GM21515 (cell line): ENCODE results near the gene SLCO1B3.
"Not testable (repeated sequence)": the region's sequence is repeated elsewhere in the genome, so short reads cannot be mapped to it uniquely, and the experiment has no call there.

Experiments
- ATAC-seq: cut with Tn5 transposase; IDR thresholded peaks from one replicate; pipeline ENCODE4 v1.9.1; 2021; ENCODE audit not compliant: unreplicated experiment

SLCO1B3 gene, protein sequence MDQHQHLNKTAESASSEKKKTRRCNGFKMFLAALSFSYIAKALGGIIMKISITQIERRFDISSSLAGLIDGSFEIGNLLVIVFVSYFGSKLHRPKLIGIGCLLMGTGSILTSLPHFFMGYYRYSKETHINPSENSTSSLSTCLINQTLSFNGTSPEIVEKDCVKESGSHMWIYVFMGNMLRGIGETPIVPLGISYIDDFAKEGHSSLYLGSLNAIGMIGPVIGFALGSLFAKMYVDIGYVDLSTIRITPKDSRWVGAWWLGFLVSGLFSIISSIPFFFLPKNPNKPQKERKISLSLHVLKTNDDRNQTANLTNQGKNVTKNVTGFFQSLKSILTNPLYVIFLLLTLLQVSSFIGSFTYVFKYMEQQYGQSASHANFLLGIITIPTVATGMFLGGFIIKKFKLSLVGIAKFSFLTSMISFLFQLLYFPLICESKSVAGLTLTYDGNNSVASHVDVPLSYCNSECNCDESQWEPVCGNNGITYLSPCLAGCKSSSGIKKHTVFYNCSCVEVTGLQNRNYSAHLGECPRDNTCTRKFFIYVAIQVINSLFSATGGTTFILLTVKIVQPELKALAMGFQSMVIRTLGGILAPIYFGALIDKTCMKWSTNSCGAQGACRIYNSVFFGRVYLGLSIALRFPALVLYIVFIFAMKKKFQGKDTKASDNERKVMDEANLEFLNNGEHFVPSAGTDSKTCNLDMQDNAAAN

DNA sequence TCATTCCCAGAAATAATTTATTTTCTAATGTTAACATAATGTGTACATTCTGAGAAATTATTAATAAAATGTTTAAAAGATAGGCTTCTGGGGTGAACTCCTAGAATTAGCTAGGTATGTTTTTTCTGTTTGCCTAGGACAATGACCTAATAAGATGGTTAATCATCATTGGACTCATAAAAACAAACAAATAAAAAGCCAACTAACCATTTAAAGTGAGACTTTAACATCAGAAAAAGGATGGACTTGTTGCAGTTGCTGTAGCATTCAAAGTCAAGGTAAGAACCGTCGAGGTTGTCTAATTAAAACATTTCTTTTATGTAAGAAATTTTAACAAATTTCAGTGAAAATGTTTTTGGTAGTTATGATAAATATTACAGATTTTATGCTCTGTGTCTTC, at the start of gene SLCO1B3:
TSS of gene SLCO1B3 (plus strand) at position 219 of the 400 bp plus-strand sequence. CDS start 5,034 bp downstream, outside the sequence.
- no peak for ATAC-seq

DNA sequence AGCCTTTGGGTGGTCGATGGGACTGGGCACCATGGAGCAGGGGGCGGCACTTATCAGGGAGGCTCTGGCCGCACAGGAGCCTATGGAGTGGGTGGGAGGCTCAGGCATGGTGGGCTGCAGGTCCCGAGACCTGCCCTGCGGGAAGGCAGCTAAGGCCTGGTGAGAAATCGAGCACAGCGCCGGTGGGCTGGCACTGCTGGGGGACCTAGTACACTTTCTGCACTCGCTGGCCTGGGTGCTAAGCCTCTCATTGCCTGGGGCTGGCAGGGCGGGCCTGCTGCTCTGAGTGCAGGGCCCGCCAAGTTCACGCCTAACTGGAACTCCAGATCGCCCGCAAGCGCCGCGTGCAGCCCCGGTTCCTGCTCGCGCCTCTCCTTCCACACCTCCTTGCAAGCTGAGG, 33.1 kb upstream of the SLCO1B3 start:
- no peak for ATAC-seq

DNA sequence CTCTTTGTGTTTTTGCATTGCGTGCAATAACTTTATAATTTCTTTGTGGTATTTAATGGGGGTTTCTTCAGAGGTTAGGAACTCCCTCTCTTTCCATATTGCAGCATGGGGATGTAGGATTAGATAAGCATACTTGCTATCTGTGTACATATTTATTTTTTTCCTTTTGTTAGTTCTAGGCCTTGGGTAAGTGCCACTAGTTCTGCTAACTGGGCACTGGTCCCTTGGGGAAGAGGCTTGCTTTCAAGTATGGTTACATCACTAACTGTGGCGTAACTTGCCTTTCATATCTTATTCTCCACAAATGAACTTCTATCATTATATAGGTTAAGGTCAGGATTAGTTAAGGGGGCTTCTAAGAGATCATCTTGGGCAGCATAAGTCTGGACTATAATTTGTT, 31.5 kb upstream of the SLCO1B3 start:
- no peak for ATAC-seq

DNA sequence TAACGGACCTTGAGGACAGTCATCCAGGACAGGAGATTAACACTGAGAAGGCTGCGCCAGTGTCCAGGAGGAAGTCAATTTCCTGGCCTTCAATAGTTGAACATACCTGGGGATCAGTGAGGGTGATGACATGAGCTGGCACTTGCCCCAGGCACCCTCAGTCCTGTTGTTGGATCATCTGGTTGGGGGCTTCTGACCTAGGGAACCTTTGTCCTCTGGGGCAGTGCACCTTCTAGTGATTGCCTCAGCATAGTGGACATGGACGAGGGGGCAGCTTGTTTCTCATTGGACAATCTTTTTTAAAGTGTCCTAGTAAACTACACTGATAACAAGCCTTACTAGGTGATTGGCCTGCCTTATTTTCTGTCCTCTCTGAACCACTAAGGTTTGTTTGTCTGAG, 30.5 kb upstream of the SLCO1B3 start:
- not testable (repeated sequence) for ATAC-seq

DNA sequence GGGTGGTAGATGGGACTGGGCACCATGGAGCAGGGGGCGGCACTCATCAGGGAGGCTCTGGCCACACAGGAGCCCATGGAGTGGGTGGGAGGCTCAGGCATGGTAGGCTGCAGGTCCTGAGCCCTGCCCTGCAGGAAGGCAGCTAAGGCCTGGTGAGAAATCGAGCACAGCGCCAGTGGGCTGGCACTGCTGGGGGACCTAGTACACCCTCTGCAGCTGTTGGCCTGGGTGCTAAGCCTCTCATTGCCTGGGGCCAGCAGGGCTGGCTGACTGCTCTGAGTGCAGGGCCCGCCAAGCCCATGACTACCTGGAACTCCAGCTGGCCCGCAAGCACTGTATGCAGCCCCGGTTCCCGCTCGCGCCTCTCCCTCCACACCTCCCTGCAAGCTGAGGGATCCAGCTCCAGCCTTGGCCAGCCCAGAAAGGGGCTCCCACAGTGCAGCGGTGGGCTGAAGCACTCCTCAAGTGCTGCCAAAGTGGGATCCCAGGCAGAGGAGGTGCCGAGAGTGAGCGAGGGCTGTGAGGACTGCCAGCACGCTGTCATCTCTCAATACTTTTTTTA, 26.6 kb upstream of the SLCO1B3 start:
- not testable (repeated sequence) for ATAC-seq

DNA sequence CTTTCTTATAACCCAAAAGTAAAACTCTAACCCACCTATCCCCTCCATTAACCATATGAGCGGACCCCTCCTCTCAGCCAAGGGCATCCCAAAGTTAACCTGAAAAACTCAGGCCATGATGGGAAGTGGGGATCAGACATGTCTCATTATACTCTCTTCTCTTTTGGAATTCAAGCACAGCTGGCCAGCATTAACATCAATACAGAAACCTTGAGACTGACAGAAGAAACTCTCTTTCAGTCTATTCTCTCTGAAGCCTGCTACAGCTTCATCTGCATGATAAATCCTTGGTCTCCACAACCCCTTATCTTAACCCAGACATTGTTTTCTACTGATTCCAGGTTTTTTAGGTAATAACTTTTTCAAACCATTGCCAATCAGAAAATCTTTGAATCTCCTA, 17.5 kb upstream of the SLCO1B3 start:
- no peak for ATAC-seq

DNA sequence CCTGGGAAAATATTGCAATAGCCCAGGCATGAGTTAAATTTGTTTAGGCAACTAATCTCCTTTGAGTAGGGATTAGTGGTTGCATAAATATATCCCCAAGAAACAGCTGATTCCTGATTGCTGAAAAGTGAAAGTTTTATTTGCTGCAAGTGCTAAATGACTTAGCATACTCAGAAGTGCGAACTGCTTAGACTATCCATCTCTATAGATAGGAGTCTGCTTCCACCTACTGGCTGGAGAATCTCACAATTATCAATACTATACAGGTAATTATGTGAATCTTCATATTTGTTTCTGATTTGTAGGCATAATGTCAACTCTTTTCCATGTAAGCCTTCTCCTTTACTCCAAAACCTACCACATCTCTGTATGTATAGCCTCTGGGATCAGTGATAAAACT, 12.0 kb upstream of the SLCO1B3 start:
- ATAC-seq, result no peak

DNA sequence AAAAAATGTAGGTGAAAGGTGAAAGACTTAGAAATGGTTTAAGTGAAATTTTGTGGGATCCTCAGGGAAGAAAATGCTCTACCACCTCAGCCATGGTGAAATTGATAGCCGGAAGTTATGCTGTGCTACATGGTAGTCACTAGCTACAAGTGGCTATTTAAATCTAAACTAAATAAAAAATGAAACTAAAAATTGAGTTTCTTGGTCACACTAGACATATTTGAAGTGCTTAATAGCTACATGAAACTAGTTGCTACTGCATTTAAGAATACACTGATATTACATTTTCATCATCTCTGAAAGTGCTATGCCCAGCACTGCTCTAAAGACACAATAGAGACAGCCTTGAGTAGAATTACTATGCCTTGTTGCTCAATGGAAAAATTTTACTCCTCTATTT, 10.3 kb upstream of the SLCO1B3 start:
- ATAC-seq, result no peak

DNA sequence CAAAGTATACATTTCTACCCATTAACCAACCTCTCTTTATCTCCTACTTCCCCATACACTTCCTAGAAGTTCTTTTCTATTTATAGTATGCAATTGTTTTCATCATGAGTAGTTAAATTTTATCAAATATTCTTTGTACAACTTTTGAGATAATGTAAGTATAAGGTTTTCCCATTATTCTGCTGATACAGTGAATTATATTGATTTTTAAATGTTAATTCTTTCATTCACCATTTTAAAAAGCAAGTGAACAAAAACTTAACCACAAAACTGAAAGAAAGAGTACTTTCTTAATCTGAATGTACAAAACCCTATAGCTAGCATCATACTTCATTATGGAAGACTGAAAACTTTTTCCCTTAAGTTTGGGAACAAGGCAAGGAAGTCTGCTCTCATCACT, 9.5 kb upstream of the SLCO1B3 start:
- ATAC-seq, result no peak

DNA sequence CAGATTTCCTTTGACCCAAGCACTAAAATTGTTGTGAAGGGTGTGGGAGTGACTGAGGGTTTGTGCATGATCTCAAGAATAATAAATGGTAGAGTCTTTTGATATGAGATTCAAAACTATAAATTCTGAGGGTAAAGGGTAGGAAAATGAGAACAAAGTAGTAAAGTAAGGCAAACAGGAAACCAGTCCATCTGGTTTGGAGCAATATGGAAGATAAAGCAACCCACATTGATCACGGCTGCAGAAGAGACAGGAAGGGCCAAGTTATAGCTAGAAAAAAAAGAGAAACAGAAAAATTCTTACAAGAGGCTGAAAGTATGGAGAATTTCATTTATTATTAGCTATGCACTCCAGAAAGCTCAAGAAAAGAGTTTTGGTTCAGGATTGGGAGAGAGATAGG, 4.6 kb upstream of the SLCO1B3 start:
- no peak for ATAC-seq

DNA sequence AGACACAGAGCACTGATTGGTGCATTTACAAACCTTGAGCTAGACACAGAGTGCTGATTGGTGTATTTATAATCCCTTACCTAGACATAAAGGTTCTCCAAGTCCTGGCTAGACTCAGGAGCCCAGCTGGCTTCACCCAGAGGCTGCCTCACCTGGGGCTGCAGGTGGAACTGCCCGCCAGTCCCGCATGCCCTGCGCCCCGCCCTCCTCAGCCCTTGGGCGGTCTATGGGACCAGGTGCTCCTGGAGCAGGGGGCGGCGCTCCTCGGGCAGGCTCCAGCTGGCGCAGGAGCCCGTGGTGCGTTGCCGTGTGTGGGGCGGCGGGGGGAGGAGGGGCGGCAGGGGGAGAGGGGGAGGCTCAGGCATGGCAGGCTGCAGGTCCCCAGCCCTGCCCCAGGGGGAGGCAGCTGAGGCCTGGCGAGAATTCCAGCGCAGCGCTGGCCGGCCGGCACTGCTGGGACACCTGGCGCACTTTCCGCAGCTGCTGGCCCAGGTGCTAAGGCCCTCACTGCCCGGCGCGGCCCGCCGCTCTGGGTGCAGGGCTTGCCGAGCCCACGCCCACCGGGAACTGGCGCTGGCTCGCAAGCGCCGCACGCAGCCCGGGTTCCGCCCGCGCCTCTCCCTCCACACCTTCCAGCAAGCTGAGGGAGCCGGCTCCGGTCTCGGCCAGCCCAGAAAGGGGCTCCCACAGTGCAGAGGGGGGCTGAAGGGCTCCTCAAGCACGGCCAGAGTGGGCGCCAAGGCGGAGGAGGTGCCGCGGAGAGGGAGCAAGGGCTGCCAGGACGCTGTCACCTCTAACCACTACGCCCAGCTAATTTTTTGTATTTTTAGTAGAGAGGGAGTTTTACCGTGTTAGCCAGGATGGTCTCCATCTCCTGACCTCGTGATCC, 3.1 kb upstream of the SLCO1B3 start:
- ATAC-seq, result no peak

DNA sequence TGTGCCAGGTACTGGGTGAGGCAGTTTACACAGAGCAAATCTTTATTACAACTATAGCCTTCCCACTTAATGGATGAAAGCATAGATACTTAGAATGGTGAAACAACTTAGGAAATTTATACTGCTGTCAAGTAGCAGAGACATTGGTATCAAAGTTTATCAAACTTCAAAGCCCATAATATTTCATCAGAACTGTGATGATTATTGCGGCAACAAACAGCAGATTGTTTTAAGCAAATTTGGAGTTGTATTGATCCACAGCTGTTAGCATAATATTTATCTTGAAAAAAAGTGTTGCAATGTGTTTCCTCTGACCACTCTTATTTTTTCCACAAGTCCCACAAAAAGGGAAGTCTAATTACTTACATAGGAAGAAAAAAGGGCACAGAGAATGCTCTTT, 2.0 kb upstream of the SLCO1B3 start:
- ATAC-seq, result no peak

DNA sequence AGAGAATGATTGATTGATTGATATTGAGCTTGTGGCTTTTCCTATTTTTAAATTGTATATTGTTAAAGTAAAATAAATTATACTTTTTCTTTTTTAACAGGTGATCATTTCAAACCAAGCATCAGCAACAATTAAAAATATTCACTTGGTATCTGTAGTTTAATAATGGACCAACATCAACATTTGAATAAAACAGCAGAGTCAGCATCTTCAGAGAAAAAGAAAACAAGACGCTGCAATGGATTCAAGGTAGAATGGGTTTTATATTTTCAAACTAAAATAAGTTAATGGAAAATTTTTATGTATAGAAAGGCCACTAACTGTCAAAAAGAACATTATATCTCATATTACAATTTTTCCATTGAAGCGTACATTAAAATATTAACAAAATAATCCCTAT, 5.1 kb downstream of the SLCO1B3 start:
- ATAC-seq, result no peak

DNA sequence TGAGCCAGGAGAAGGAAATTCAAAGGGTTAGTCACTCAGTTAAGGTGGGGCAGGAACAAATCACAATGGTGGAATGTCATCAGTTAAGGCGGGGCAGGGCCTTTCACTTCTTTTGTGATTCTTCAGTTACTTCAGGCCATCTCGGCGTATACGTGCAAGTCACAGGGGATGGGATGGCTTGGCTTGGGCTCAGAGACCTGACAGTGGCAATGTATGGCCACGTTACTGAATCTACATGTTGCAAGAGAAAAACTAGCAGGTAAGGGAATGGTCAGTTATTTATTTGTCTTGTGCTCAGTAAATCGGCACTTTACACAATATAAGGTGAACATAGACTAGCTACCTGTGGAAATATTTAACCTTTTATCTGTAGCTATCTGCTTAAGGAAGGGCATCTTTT, 11.9 kb downstream of the SLCO1B3 start:
- ATAC-seq, result no peak

DNA sequence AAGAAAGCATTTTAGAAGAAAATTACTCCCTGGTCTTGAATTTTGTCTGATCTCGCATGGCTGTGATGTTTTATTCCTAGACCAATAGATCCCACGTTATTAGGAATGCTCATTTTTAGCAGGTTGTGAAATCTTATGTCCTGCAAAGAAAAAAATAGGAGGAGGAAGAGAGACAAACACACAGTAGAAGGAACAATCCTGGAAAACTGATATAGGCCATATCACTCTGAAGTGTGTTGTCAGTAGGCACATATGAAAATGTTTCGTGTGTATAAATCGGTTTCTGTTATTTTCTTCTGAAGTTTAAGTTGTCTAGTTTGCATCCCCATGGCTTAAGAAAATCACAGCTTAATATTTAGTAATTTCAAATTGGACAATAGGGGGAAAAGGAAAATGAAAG, 12.4 kb downstream of the SLCO1B3 start:
- no peak for ATAC-seq

DNA sequence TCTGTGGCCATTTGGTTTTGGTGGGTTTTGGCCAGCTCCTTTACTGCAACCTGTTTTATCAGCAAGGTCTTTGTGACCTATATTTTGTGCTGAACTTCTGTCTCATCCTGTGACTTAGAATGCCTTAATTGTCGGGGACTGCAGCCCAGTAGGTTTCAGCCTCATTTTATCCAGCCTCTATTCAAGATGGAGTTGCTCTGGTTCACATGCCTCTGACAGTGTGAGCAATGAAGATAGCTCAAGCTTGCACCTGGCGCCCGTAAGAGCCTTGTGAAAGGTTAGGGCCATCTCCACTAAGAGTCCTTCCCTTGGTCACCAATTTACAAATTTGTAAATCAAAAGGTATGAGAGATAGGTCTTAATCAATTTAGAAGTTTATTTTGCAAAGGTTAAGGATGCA, 19.4 kb downstream of the SLCO1B3 start:
- ATAC-seq, result no peak

DNA sequence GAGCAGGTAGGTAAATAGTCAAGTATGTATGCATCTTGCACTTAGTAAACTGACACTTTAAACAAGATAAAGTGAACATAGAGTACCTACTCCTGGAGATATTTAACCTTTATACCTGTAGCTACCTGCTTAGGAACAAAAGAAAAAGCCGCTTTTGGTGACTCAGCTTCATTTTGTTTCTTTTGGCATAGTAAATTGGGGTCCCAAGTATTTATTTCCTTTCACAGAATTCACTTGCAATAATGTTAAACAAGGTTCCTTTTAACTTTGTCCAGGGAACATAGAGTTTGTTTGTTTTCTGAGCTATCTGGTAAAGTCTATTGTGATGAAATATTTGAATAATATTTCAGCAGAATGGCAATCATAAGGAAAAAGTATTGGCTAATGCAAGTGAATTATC, 20.0 kb downstream of the SLCO1B3 start:
- no peak for ATAC-seq

DNA sequence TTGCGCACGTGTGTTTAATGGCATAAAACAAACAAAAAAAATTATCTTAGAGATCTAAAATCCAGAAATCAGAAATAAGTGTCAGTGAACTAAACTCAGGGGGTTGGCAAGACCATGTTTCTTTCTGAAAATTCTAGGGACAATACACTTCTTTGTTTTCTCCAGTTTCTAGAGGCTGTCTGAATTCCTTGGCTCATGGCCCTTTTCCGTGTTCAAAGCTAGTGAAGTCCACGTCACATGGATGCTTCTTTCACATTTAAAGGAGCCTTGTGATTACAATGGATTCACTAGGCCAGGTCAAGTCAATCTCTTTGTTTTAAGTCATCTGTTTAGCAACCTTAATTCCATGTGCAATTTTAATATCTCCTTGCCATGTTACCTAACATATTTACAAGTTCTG, 22.4 kb downstream of the SLCO1B3 start:
- ATAC-seq, result no peak

DNA sequence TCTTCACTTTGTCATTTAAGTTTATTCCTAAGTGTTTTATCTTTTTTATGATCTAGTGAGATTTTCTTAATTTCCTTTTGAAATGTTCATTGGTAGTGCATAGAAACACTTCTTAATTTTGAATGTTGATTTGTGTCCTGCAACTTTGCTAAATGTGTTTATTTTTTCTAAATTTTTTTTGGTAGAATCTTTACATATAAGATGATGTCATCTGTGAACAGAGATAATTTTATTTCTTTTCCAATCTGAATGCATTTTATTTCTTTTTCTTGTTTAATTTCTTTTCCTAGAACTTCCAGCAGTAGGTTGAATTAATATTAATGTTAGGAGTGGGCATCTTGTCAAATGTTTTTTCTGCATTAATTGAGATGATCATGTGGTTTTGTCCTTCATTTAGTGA, 42.1 kb downstream of the SLCO1B3 start:
- ATAC-seq, result no peak

DNA sequence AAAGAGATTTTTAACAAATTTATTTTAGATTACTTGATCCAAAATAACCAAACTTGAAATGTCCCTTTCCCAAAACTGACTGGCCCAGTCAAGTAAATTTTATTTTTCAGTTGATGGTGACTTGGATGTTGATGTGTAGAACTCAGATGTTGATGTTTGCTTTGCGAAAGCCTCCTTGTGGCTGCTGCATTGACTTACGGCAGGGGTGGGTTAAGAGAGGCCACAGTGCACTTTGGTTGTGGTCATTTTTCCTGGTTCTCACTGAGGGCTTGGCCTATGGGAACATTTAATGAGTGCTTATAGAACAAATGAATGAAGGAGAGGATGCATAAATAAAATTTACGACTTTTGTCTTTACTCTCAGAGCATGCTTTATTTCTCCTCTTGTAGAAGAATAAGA, 52.6 kb downstream of the SLCO1B3 start:
- ATAC-seq, result no peak

DNA sequence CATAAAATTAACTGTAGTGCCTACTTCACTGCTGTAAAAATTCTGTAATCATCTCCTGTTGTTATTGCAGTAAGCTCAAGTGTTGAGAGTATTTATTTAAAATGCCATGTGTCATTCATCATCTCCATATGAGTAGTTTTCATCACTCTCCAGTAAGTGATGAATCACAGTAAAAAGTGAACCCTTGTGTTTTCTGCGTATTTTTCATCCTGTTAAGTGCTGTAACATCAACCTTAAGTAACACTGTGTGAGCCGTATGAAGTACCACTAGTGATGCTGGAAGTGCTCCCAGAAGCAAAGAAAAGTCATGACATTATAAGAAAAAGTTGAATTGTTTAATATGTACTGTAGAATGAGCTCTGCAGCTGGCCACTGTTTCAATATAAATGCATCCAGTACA, 55.4 kb downstream of the SLCO1B3 start:
- ATAC-seq, result no peak
